Skeletal muscle satellite cell (primary cell): ENCODE data around the gene HPS1.

Source experiments
- H3K27me3 ChIP-seq: 2 replicates; pipeline ENCODE4 v1.7.0; 2013; ENCODE audit warnings: low read length; ENCODE audit not compliant: control insufficient read depth, insufficient read depth
- H3K36me3 ChIP-seq: 2 replicates; pipeline ENCODE4 v1.7.0; 2013; ENCODE audit warnings: mild to moderate bottlenecking, control low read depth, low read length; ENCODE audit not compliant: insufficient read depth
- H3K4me1 ChIP-seq: 2 replicates; pipeline ENCODE4 v1.7.0; 2013; ENCODE audit warnings: low read length; ENCODE audit not compliant: control insufficient read depth, insufficient read depth
- H3K4me2 ChIP-seq: 2 replicates; pipeline ENCODE4 v1.7.0; 2013; ENCODE audit warnings: mild to moderate bottlenecking, low read length
- H3K4me3 ChIP-seq: 2 replicates; pipeline ENCODE4 v1.7.0; 2013; ENCODE audit warnings: low read length
- H3K9ac ChIP-seq: 2 replicates; pipeline ENCODE4 v1.7.0; 2013; ENCODE audit warnings: mild to moderate bottlenecking, low read depth, low read length, moderate library complexity
- H3K9me3 ChIP-seq: replicated peaks from 2 replicates; pipeline ENCODE4 v1.7.0; 2013; ENCODE audit warnings: mild to moderate bottlenecking, control low read depth, low read length

The HPS1 gene

GRCh38 chr10:98463016-98463415 lies 16.3 kb upstream of the HPS1 start:
- H3K27me3 ChIP-seq, result peaks cover 4% of the 10 kb centered on the region
- no peaks in the 10 kb centered on the region for H3K36me3 ChIP-seq
- no peak overlapping the region for H3K4me3 ChIP-seq
- no peaks in the 10 kb centered on the region for H3K9me3 ChIP-seq
- H3K4me2 ChIP-seq, result no peak overlapping the region
- H3K9ac ChIP-seq, result no peak overlapping the region
- peaks cover 21% of the 10 kb centered on the region for H3K4me1 ChIP-seq

- no peak overlapping the region for H3K4me3 ChIP-seq
- H3K27me3 ChIP-seq, result peaks cover 8% of the 10 kb centered on the region
- H3K4me1 ChIP-seq, result peaks cover 17% of the 10 kb centered on the region
- no peaks in the 10 kb centered on the region for H3K9me3 ChIP-seq
- no peak overlapping the region for H3K9ac ChIP-seq
- H3K36me3 ChIP-seq, result no peaks in the 10 kb centered on the region
- peak overlapping the region; percentile 49 for H3K4me2 ChIP-seq
These were observed 14.7 kb upstream of the HPS1 start for GRCh38 chr10:98461500-98461842.

GRCh38 chr10:98460837-98461499 lies 14.2 kb upstream of the HPS1 start:
- Histone ChIP-seq H3K9ac (no peak overlapping the region), H3K4me1 (peaks cover 17% of the 10 kb centered on the region), H3K27me3 (peaks cover 8% of the 10 kb centered on the region), H3K4me3 (no peak overlapping the region), H3K9me3 (no peaks in the 10 kb centered on the region), H3K4me2 (peak overlapping the region; percentile 49), H3K36me3 (no peaks in the 10 kb centered on the region)

- peaks cover 17% of the 10 kb centered on the region for H3K4me1 ChIP-seq
- H3K9ac ChIP-seq, result no peak overlapping the region
- H3K9me3 ChIP-seq, result no peaks in the 10 kb centered on the region
- peaks cover 8% of the 10 kb centered on the region for H3K27me3 ChIP-seq
- no peaks in the 10 kb centered on the region for H3K36me3 ChIP-seq
- no peak overlapping the region for H3K4me3 ChIP-seq
- no peak overlapping the region for H3K4me2 ChIP-seq
These were observed 12.4 kb upstream of the HPS1 start for GRCh38 chr10:98458809-98459784.

DNA sequence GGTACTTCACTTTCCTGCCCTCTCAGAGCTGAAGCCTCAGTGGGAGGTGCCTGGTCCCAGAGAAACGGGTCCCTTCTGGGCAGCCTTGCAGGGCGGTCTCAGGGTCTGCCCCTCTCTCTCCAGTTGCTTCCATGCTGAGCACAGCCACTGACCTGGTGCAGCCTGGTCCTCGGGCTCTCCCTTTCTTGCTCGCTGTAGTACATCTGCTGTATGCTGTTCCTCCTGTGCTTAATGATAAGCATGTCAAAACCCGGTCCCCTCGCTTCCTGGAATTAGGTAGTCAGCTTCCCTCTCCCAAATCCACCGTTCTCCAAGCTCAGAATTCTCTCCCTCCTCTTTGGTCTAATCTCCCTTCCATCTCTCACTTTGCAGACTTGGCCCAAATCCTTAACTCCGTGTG lies 11.0 kb upstream of the HPS1 start:
- H3K9ac ChIP-seq, result no peak overlapping the region
- H3K36me3 ChIP-seq, result no peaks in the 10 kb centered on the region
- no peak overlapping the region for H3K4me3 ChIP-seq
- H3K4me2 ChIP-seq, result no peak overlapping the region
- no peaks in the 10 kb centered on the region for H3K9me3 ChIP-seq
- H3K4me1 ChIP-seq, result peaks cover 17% of the 10 kb centered on the region
- peaks cover 12% of the 10 kb centered on the region for H3K27me3 ChIP-seq

DNA sequence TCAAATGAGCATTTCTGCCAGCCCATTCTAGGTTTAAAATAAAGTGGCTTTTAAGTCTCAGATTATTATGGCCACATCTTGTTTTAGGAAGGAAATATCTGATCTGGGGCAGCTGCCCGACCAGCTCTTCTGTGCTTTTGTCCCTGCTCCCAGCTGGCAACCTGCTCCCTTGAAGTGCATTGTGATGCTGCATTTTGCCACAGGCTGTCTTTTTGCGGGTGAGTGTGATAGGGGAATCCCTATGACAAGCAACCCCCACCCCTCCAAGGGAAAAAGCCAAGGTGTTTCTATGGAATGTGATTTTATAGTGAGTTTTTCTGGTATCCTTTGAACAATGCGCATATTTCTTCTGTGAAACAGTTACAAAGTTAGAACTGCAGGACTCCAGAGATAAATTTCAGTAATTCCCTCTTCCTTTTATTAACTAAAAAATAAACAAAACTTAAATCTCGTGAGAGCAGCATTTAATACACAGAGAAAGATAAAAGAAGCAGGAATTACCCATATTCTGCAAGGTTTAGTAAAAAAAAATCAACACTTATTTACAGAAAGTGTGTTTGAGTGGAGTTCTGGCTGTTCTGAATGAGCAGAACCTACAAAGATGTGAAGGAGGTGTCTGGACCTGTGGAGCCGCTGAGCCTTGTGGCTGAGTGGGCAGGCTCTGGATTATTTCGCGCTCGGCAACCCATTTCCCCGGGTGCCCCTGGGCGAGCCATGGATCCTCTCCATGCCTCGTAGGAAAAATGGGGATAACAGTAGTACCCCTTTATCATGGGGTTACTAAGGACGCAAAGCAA lies 10.1 kb upstream of the HPS1 start:
- peaks cover 17% of the 10 kb centered on the region for H3K4me1 ChIP-seq
- H3K36me3 ChIP-seq, result no peaks in the 10 kb centered on the region

DNA sequence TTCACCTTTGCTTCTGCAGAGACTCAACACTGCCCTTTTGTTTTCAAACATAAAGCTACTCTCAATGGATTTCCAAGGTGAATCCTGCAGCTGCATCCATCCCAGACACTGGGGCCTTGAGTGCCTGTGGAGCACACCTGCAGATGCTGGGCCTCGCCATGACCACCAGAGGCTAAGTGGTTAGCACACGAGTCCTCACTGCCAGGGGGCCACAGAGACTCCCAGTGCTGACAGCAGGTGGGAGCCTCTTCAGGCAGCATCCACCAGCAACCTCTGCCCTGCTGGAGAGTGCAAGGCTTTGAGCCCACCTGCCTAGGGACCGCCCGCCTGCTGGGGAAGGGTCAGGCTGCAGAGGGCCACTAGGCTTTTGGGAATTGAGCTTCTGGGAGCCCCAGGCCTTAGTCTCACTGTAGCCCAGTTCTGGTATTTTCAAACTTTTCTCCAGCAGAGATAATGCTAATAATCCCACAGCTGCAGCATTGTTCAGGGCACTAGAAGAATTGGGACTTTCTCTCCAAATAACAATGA lies 9.4 kb upstream of the HPS1 start:
- H3K4me1 ChIP-seq, result peaks cover 10% of the 10 kb centered on the region
- peaks cover 18% of the 10 kb centered on the region for H3K27me3 ChIP-seq
- H3K36me3 ChIP-seq, result no peaks in the 10 kb centered on the region
- H3K4me2 ChIP-seq, result no peak overlapping the region
- H3K9ac ChIP-seq, result no peak overlapping the region
- H3K4me3 ChIP-seq, result no peak overlapping the region
- no peaks in the 10 kb centered on the region for H3K9me3 ChIP-seq

More for the DNA sequence above, 10.1 kb upstream of the HPS1 start:
- H3K9me3 ChIP-seq, result no peaks in the 10 kb centered on the region
- no peak overlapping the region for H3K4me2 ChIP-seq
- H3K9ac ChIP-seq, result no peak overlapping the region
- peaks cover 18% of the 10 kb centered on the region for H3K27me3 ChIP-seq
- no peak overlapping the region for H3K4me3 ChIP-seq

DNA sequence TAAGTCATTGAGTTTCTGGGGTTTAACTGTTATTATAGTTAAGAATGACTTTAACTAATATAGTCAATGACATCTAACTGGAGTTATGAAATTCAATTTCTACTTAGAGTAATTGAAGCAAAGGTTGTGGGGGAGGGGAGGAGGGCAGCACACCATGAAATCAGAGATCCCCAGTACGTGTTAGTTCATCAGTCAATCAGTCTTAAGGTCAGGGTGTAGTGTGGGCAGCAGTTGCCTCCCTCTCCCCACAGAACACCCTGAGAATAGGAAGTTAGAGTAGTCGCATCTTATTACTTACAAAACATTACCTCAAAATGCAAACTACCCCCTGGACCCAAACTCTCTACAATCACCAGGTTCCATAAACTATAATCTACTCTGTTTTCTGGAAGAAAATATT lies 7.0 kb upstream of the HPS1 start:
- H3K36me3 ChIP-seq, result no peaks in the 10 kb centered on the region
- H3K9me3 ChIP-seq, result no peaks in the 10 kb centered on the region
- H3K27me3 ChIP-seq, result peaks cover 18% of the 10 kb centered on the region
- no peaks in the 10 kb centered on the region for H3K4me1 ChIP-seq
- H3K9ac ChIP-seq, result no peak overlapping the region
- no peak overlapping the region for H3K4me2 ChIP-seq
- H3K4me3 ChIP-seq, result no peak overlapping the region

GRCh38 chr10:98450618-98451017 lies 3.9 kb upstream of the HPS1 start:
- no peak overlapping the region for H3K4me2 ChIP-seq
- H3K9me3 ChIP-seq, result no peaks in the 10 kb centered on the region
- H3K4me3 ChIP-seq, result no peak overlapping the region
- H3K27me3 ChIP-seq, result peaks cover 10% of the 10 kb centered on the region
- peaks cover 7% of the 10 kb centered on the region for H3K4me1 ChIP-seq
- H3K36me3 ChIP-seq, result no peaks in the 10 kb centered on the region
- H3K9ac ChIP-seq, result no peak overlapping the region

GRCh38 chr10:98449287-98449686 lies 2.6 kb upstream of the HPS1 start:
- H3K36me3 ChIP-seq, result peaks cover 8% of the 10 kb centered on the region
- no peak overlapping the region for H3K4me2 ChIP-seq
- peaks cover 10% of the 10 kb centered on the region for H3K27me3 ChIP-seq
- H3K9me3 ChIP-seq, result no peaks in the 10 kb centered on the region
- H3K4me1 ChIP-seq, result peaks cover 12% of the 10 kb centered on the region
- no peak overlapping the region for H3K4me3 ChIP-seq
- H3K9ac ChIP-seq, result no peak overlapping the region

DNA sequence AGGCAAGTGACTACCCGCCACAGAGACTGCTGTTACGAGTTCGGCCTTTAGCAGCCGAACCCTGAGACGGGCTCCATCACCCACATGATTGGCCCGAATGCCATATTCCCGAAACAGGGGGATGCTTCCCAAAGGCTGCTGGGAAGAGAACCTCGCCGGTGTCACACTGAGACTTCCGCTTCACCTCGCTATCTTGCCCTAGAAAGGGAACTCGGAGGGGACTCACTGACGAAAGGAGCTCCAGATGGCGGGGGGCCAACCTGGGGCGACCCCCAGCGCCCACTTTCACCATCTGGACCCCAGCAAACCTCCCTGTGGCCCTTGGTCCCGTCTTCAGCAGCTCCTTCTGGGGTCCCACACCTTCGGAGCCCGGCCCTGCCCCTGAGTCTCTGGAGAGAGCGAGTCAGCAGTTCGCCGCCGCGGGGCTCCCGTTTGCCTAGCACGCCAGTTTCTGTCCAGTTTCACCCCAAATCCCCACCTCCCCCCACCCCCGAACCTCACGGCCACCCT lies 529 bp downstream of the HPS1 start:
- H3K4me2 ChIP-seq, result peak overlapping the region; percentile 98
- H3K27me3 ChIP-seq, result no peaks in the 10 kb centered on the region
- peak overlapping the region; percentile 95 for H3K9ac ChIP-seq
- peak overlapping the region; percentile 97 for H3K4me3 ChIP-seq
- no peaks in the 10 kb centered on the region for H3K9me3 ChIP-seq
- H3K36me3 ChIP-seq, result peaks cover 32% of the 10 kb centered on the region
- peaks cover 12% of the 10 kb centered on the region for H3K4me1 ChIP-seq
